ENCODE results near the gene PCYOX1L. TPM values are rescaled to one million over a fixed set of nuclear protein-coding genes. Genes with fewer than 3 reads are reported as not detected.

PCYOX1L gene
- total and polyA plus RNA-seq, 2 of the 8 experiments (the other 6 are each of a cell fraction or from before 2014, with no cell fraction given), result 6.8 to 17.2 TPM

DNA sequence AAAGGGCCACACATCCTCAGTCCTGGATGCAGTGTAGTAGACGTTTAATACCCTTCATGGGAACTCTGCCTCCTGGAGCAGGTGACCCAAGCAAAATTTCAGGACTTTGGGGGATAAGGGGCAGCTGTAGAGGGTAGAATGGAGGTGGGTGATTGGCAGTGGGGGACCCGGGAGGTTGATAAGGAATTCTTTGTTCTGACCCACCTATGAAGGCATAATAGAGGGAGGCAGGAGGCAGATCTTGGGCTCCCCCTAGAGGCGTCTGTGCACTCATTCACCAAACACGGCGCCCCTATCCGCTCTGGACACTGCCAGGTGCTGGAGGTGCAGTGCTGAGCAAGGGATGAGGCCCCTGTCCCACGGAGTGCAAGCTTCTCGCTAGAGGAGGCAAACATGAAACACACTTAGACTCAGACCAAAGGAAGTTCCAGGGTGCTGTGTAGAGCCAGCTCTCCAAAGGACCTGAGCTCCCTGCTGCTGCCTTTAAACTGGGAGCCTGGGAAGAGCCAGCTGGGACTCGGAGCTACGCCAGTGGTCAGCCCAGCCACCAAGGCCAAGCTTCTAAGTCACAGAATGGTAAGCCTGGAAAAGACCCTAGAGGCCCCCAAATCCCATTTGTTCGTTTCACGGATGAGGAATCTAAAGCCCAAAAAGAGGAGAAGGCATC lies 13.6 kb downstream of the PCYOX1L start:
- H2BK15ac ChIP-seq (ENCODE audit: low read length), result no peak overlapping the region
- H4K8ac ChIP-seq (ENCODE audit: extremely low read depth, insufficient read depth, low read length), result no peak overlapping the region
- H3K79me1 ChIP-seq (ENCODE audit: low read depth, low read length), result no peaks in the 10 kb centered on the region
- no peak overlapping the region for H3K18ac ChIP-seq (ENCODE audit: extremely low read depth, low read length)
- ChIA-PET CTCF (ENCODE audit: partially characterized antibody) (interaction anchor here (0.5 to 46.1 kb wide), 46 partner anchors 9 to 237 kb away, joined by 3 to 1310 read pairs (median 6); partner anchors contain the start of genes GRPEL2, IL17B and PCYOX1L), POLR2A (ENCODE audit: partially characterized antibody) (interaction anchor here (0.6 to 1.6 kb wide), 10 partner anchors 11 to 625 kb away, joined by 3 to 5 read pairs (median 3); partner anchors contain the start of gene PCYOX1L)
- no peaks in the 10 kb centered on the region for H3K79me2 ChIP-seq (ENCODE audit: control insufficient read depth in 1 of 2, insufficient read depth in 2 of 2, low read length in 2 of 2)
- H2AFZ ChIP-seq (ENCODE audit: low read length), result no peak overlapping the region
- 0 out of 2 replicates have a peak overlapping the region, but pooled peaks have one; percentile 57 for H2BK20ac ChIP-seq (ENCODE audit: low read length)
- H3K36me3 ChIP-seq (ENCODE audit: control insufficient read depth in 2 of 4, insufficient read depth in 4 of 4, low read length in 3 of 4), result no peaks in the 10 kb centered on the region
- no peak overlapping the region for H2BK120ac ChIP-seq (replicated peaks; ENCODE audit: low read depth, low read length)
- no peak overlapping the region for H3K23ac ChIP-seq (ENCODE audit: insufficient read length)
- no peak overlapping the region for H3K56ac ChIP-seq (replicated peaks; ENCODE audit: insufficient read length, low read depth, low read length)
- no peaks in the 10 kb centered on the region for H3K27me3 ChIP-seq (replicated peaks in 1 of 4; ENCODE audit: control insufficient read depth in 3 of 4, extremely low read depth in 1 of 4, insufficient read depth in 3 of 4, low read length in 3 of 4)
- no peak for FAIRE-seq
- no peak overlapping the region for H2AK5ac ChIP-seq (ENCODE audit: low read depth, low read length)
- no peak overlapping the region for H3K27ac ChIP-seq (ENCODE audit: low read depth, low read length)
- H3K4me2 ChIP-seq (ENCODE audit: insufficient read depth in 1 of 2, low read depth in 2 of 2, low read length in 2 of 2), result 0 out of 4 replicates have a peak overlapping the region, but pooled peaks of 1 of the 2 experiments have one; percentile 4
- peak in 1 of 2 experiments; percentile 85 for DNase-seq (ENCODE audit: low read depth in 1 of 2, low spot score in 2 of 2)
- H3K9ac ChIP-seq (replicated peaks in 1 of 4; ENCODE audit: extremely low read depth in 1 of 4, low read depth in 3 of 4, low read length in 3 of 4), result no peak overlapping the region
- WGBS, 2 experiments (ENCODE audit: extremely low coverage in 1 of 2, insufficient coverage in 1 of 2, insufficient read length in 1 of 2, insufficient replicate concordance in 2 of 2, low coverage in 1 of 2, low lambda C conversion rate in 2 of 2, missing lambda C conversion rate in 1 of 2), result 55% methylated on average over 12 of the region's 12 CpGs; no CpG with 5 or more reads in 1 of the 2 experiments
- no peak overlapping the region for H3K4ac ChIP-seq (replicated peaks; ENCODE audit: insufficient read length, low read depth, low read length)
- no peak overlapping the region for H3K14ac ChIP-seq (ENCODE audit: insufficient read length)
- H3K4me3 ChIP-seq (ENCODE audit: extremely low read depth in 1 of 4, insufficient read depth in 2 of 4, low read depth in 3 of 4, low read length in 4 of 4), result no peak overlapping the region
- no peak overlapping the region for H4K5ac ChIP-seq (ENCODE audit: insufficient read length, low read depth, low read length)
- no peaks in the 10 kb centered on the region for H3K23me2 ChIP-seq (ENCODE audit: low read depth, low read length)
- no peak overlapping the region for H2BK5ac ChIP-seq (ENCODE audit: low read depth, low read length)
- no peaks in the 10 kb centered on the region for H3K9me3 ChIP-seq (ENCODE audit: insufficient read depth in 2 of 2, low read depth in 1 of 2, low read length in 1 of 2)
- no peak overlapping the region for H2BK12ac ChIP-seq (ENCODE audit: low read depth, low read length)
- peaks cover 0 to 3% (median 1%) of the 10 kb centered on the region in 4 experiments; a peak in 5 of 7 replicates for H3K4me1 ChIP-seq (replicated peaks in 1 of 4; ENCODE audit: control insufficient read depth in 3 of 4, insufficient read depth in 4 of 4, low read length in 3 of 4)
- no peak overlapping the region for H4K91ac ChIP-seq (replicated peaks; ENCODE audit: insufficient read length, low read length)
- H4K20me1 ChIP-seq (replicated peaks in 1 of 2; ENCODE audit: control insufficient read depth in 1 of 2, insufficient read depth in 2 of 2, low read length in 2 of 2), result no peaks in the 10 kb centered on the region
- TF ChIP-seq RAD21 (IDR thresholded peaks at IDR 0.05 in 1 of 2, conservative IDR thresholded peaks at IDR 0.05 in 1 of 2; ENCODE audit: low read depth in 2 of 2, low read length in 2 of 2), result peak; percentile 66 to 72
- no peak for TF ChIP-seq EGR1 (IDR thresholded peaks at IDR 0.05; ENCODE audit: borderline replicate concordance, low read depth, low read length)
- no peak for TF ChIP-seq SIX5 (IDR thresholded peaks at IDR 0.05; ENCODE audit: low read depth, low read length)
- no peak for TF ChIP-seq ZNF274 (IDR thresholded peaks at IDR 0.05; ENCODE audit: borderline replicate concordance, extremely low read depth, low read length)
- no peak for TF ChIP-seq GABPA (IDR thresholded peaks at IDR 0.05; ENCODE audit: borderline replicate concordance, insufficient read depth, low read length)
- TF ChIP-seq, protein P1, sequence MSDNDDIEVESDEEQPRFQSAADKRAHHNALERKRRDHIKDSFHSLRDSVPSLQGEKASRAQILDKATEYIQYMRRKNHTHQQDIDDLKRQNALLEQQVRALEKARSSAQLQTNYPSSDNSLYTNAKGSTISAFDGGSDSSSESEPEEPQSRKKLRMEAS (IDR thresholded peaks at IDR 0.05), result peak; percentile 28; the same call in 1 of the 2 replicates
- TF ChIP-seq KDM4A (IDR thresholded peaks at IDR 0.05; ENCODE audit: low read depth, low read length, severe bottlenecking), result no peak
- no peak for TF ChIP-seq CEBPB (IDR thresholded peaks at IDR 0.05; ENCODE audit: low read depth, low read length)
- TF ChIP-seq, protein P2, sequence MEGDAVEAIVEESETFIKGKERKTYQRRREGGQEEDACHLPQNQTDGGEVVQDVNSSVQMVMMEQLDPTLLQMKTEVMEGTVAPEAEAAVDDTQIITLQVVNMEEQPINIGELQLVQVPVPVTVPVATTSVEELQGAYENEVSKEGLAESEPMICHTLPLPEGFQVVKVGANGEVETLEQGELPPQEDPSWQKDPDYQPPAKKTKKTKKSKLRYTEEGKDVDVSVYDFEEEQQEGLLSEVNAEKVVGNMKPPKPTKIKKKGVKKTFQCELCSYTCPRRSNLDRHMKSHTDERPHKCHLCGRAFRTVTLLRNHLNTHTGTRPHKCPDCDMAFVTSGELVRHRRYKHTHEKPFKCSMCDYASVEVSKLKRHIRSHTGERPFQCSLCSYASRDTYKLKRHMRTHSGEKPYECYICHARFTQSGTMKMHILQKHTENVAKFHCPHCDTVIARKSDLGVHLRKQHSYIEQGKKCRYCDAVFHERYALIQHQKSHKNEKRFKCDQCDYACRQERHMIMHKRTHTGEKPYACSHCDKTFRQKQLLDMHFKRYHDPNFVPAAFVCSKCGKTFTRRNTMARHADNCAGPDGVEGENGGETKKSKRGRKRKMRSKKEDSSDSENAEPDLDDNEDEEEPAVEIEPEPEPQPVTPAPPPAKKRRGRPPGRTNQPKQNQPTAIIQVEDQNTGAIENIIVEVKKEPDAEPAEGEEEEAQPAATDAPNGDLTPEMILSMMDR (IDR thresholded peaks at IDR 0.05; ENCODE audit: control extremely low read depth in 1 of 3, insufficient read depth in 1 of 3, low read depth in 1 of 3, low read length in 3 of 3), result peak; percentile 86 to 88 (median 86)
